Measurements from ENCODE around the gene MED15. TPM values are rescaled to one million over a fixed set of nuclear protein-coding genes. Genes with fewer than 3 reads are reported as not detected.

Gene MED15
- total and polyA plus RNA-seq, 2 of the 8 experiments (the other 6 are each of a cell fraction or from before 2014, with no cell fraction given), result 28.3 to 57.1 TPM

DNA sequence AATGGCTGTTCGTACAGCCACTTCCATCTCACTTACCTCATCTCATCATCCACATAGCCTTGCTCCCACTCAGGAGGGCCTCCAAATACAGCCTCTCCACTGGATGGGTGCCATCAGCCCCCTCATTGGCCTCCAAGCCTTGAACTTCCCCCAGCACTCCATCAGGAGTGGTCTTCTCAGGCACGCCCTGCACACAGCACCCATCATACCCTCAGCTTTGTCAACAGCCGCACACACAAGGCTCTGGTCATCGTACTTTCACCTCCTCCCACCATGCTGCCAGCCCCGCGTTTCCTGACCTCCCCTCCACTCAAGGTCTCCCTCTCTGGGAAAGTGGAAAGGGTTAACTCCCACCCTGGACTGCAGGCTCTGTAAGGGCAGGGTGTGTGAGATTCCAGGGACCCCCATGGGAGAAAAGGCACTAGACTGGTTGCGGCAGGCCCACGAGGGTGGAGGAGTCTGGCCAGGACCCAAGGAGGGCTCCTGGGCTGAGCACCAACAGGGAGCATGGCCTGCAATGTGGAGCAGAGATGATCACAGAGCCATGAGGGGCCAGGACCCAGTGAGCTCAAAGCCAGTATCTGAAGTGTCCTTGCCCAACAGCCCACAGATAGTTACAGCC, 48.8 kb upstream of the MED15 start:
- no peak overlapping the region for H3K14ac ChIP-seq (ENCODE audit: insufficient read length)
- H3K9ac ChIP-seq (replicated peaks in 1 of 4; ENCODE audit: extremely low read depth in 1 of 4, low read depth in 3 of 4, low read length in 3 of 4), result no peak overlapping the region
- DNase-seq (ENCODE audit: low read depth in 1 of 2, low spot score in 2 of 2), result no peak
- peaks cover 0 to 2% of the 10 kb centered on the region in 2 experiments for H4K20me1 ChIP-seq (replicated peaks in 1 of 2; ENCODE audit: control insufficient read depth in 1 of 2, insufficient read depth in 2 of 2, low read length in 2 of 2)
- no peaks in the 10 kb centered on the region for H3K9me3 ChIP-seq (ENCODE audit: insufficient read depth in 2 of 2, low read depth in 1 of 2, low read length in 1 of 2)
- no peak overlapping the region for H3K56ac ChIP-seq (replicated peaks; ENCODE audit: insufficient read length, low read depth, low read length)
- H3K23ac ChIP-seq (ENCODE audit: insufficient read length), result no peak overlapping the region
- no peak overlapping the region for H2BK120ac ChIP-seq (replicated peaks; ENCODE audit: low read depth, low read length)
- CTCF ChIA-PET (ENCODE audit: partially characterized antibody), result interaction anchor here (1.0 to 1.8 kb wide), 2 partner anchors 15 to 115 kb away, joined by 3 to 4 read pairs; no protein-coding TSS in a partner anchor
- no peak overlapping the region for H2AK5ac ChIP-seq (ENCODE audit: low read depth, low read length)
- H4K91ac ChIP-seq (replicated peaks; ENCODE audit: insufficient read length, low read length), result no peak overlapping the region
- H3K18ac ChIP-seq (ENCODE audit: extremely low read depth, low read length), result no peak overlapping the region; the same call in 1 of the 2 replicates
- no peak overlapping the region for H2BK15ac ChIP-seq (ENCODE audit: low read length)
- no peaks in the 10 kb centered on the region for H3K79me1 ChIP-seq (ENCODE audit: low read depth, low read length)
- POLR2A ChIA-PET (ENCODE audit: partially characterized antibody), result no interaction called here
- no peak overlapping the region for H3K4ac ChIP-seq (replicated peaks; ENCODE audit: insufficient read length, low read depth, low read length)
- peaks cover 0 to 2% (median under 1%) of the 10 kb centered on the region in 4 experiments; a peak in 2 of 7 replicates for H3K4me1 ChIP-seq (replicated peaks in 1 of 4; ENCODE audit: control insufficient read depth in 3 of 4, insufficient read depth in 4 of 4, low read length in 3 of 4)
- H3K27me3 ChIP-seq (replicated peaks in 1 of 4; ENCODE audit: control insufficient read depth in 3 of 4, extremely low read depth in 1 of 4, insufficient read depth in 3 of 4, low read length in 3 of 4), result no peaks in the 10 kb centered on the region
- no peak overlapping the region for H2BK5ac ChIP-seq (ENCODE audit: low read depth, low read length)
- H4K8ac ChIP-seq (ENCODE audit: extremely low read depth, insufficient read depth, low read length), result no peak overlapping the region
- H3K79me2 ChIP-seq (ENCODE audit: control insufficient read depth in 1 of 2, insufficient read depth in 2 of 2, low read length in 2 of 2), result no peaks in the 10 kb centered on the region
- no peak overlapping the region for H4K5ac ChIP-seq (ENCODE audit: insufficient read length, low read depth, low read length)
- no peak overlapping the region for H3K4me2 ChIP-seq (ENCODE audit: insufficient read depth in 1 of 2, low read depth in 2 of 2, low read length in 2 of 2)
- H3K23me2 ChIP-seq (ENCODE audit: low read depth, low read length), result no peaks in the 10 kb centered on the region
- no peak overlapping the region for H2BK20ac ChIP-seq (ENCODE audit: low read length)
- H3K4me3 ChIP-seq (ENCODE audit: extremely low read depth in 1 of 4, insufficient read depth in 2 of 4, low read depth in 3 of 4, low read length in 4 of 4), result no peak overlapping the region
- 92% methylated on average over 8 of the region's 8 CpGs; no CpG with 5 or more reads in 1 of the 2 experiments for WGBS, 2 experiments (ENCODE audit: extremely low coverage in 1 of 2, insufficient coverage in 1 of 2, insufficient read length in 1 of 2, insufficient replicate concordance in 2 of 2, low coverage in 1 of 2, low lambda C conversion rate in 2 of 2, missing lambda C conversion rate in 1 of 2)
- no peaks in the 10 kb centered on the region; a peak in 1 of 8 replicates for H3K36me3 ChIP-seq (ENCODE audit: control insufficient read depth in 2 of 4, insufficient read depth in 4 of 4, low read length in 3 of 4)
- no peak for FAIRE-seq
- no peak overlapping the region for H2AFZ ChIP-seq (ENCODE audit: low read length)
- TF ChIP-seq JUND (IDR thresholded peaks at IDR 0.05; ENCODE audit: low read length) (no peak), EZH2 (IDR thresholded peaks at IDR 0.05; ENCODE audit: low read depth, low read length, severe bottlenecking) (no peak), TCF12 (IDR thresholded peaks at IDR 0.05; ENCODE audit: low read depth, low read length) (no peak), SRF (IDR thresholded peaks at IDR 0.05; ENCODE audit: low read depth, low read length) (no peak), ASH2L (IDR thresholded peaks at IDR 0.05; ENCODE audit: low read length) (no peak), PHF8 (conservative IDR thresholded peaks at IDR 0.05; ENCODE audit: low read depth, low read length) (no peak), GABPA (IDR thresholded peaks at IDR 0.05; ENCODE audit: borderline replicate concordance, insufficient read depth, low read length) (no peak)
- TF ChIP-seq, protein P1, sequence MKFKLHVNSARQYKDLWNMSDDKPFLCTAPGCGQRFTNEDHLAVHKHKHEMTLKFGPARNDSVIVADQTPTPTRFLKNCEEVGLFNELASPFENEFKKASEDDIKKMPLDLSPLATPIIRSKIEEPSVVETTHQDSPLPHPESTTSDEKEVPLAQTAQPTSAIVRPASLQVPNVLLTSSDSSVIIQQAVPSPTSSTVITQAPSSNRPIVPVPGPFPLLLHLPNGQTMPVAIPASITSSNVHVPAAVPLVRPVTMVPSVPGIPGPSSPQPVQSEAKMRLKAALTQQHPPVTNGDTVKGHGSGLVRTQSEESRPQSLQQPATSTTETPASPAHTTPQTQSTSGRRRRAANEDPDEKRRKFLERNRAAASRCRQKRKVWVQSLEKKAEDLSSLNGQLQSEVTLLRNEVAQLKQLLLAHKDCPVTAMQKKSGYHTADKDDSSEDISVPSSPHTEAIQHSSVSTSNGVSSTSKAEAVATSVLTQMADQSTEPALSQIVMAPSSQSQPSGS (IDR thresholded peaks at IDR 0.05; ENCODE audit: low read length), result no peak
- H3K27ac ChIP-seq (ENCODE audit: low read depth, low read length), result no peak overlapping the region; the same call in 1 of the 2 replicates
- no peak overlapping the region for H2BK12ac ChIP-seq (ENCODE audit: low read depth, low read length)

All from H1 (cell line).